Measurements from ENCODE around the gene FKBP1A. TPM values are rescaled to one million over a fixed set of nuclear protein-coding genes. Genes with fewer than 3 reads are reported as not detected.

Gene FKBP1A
- total and polyA plus RNA-seq, 12 donors: 51.7 to 917 (median 137) TPM

DNA sequence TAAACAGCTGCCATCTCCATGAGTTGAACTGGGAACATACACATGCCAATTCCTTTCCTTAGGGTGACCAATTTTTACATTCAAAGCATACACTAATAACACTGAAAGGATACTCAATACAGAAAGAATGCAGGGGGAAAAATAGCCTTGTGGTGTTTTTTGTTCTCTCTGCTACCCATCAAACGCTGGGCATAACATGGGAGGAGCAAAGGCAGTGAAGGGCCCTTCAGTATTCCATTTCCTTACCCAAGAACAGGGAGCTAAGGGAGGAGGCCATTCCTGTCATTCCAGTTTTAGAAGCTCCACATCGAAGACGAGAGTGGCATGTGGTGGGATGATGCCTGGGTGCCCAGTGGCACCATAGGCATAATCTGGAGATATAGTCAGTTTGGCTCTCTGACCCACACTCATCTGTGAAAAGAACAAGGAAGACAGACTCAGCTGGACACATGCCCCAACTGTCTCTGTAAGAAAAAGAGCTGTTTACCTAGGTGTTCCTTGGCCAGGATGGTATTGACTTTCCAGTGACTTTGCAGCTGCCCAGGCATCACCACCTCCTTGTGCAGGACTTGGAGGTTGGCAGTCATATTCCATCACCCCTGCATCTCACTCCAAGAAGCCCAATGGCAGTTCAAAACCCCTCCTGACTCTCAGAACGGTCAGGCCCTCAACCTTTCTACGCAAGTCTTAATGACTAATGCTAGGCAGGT lies 20.9 kb downstream of the FKBP1A start:
- H3K4me1 ChIP-seq (replicated peaks in 1 of 2): peaks cover 14 to 58% of the 10 kb centered on the region in 2 donors
- H3K9me3 ChIP-seq (replicated peaks in 1 of 3): no peaks in the 10 kb centered on the region
- peak overlapping the region in 2 of 5 donors; percentile 65 to 75 for H3K27ac ChIP-seq
- intact Hi-C loops (cut with DNase I): no loop called here
- 81 to 89% (median 86%) methylated on average over 5 of the region's 5 CpGs for WGBS, 4 donors
- no peak overlapping the region for H3K4me3 ChIP-seq
- no peaks in the 10 kb centered on the region for H3K27me3 ChIP-seq
- TF ChIP-seq POLR2A (IDR thresholded peaks at IDR 0.05): no peak
- TF ChIP-seq, protein P1, sequence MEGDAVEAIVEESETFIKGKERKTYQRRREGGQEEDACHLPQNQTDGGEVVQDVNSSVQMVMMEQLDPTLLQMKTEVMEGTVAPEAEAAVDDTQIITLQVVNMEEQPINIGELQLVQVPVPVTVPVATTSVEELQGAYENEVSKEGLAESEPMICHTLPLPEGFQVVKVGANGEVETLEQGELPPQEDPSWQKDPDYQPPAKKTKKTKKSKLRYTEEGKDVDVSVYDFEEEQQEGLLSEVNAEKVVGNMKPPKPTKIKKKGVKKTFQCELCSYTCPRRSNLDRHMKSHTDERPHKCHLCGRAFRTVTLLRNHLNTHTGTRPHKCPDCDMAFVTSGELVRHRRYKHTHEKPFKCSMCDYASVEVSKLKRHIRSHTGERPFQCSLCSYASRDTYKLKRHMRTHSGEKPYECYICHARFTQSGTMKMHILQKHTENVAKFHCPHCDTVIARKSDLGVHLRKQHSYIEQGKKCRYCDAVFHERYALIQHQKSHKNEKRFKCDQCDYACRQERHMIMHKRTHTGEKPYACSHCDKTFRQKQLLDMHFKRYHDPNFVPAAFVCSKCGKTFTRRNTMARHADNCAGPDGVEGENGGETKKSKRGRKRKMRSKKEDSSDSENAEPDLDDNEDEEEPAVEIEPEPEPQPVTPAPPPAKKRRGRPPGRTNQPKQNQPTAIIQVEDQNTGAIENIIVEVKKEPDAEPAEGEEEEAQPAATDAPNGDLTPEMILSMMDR (IDR thresholded peaks at IDR 0.05): no peak
- no peak for DNase-seq
- peaks cover 0 to 37% of the 10 kb centered on the region in 2 donors for H3K36me3 ChIP-seq (replicated peaks in 1 of 2)

DNA sequence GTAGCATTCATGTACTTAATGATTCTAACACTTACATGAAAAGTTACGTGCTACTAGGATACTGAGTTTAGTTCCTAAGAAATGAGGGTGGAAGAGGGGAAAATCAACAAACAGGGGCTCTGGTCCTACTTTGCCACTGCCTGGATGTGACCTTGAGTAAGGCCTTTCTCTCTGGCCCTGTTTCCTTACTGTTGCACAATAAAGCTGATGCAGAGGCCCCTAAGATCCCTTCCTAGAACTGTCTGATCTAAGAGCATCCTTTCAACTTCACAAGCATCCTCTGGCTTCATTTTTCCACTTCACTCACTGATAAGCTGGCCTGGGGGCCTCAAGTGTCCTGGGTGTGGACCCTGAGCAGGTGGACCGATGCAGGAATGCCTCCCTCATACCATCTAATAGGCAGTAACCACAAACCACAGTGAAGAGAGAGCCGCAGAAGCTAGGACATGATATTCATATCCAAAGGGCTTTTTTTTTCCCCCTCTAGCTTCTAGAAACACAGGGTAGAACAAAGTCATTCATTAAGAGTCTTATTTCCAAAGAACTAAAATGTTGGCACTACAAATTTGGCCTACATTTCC lies 21.6 kb downstream of the FKBP1A start:
- H3K4me3 ChIP-seq: no peak overlapping the region
- WGBS, 4 donors: 76 to 92% (median 79%) methylated on average over 3 of the region's 3 CpGs
- TF ChIP-seq, protein P1 (IDR thresholded peaks at IDR 0.05): no peak
- TF ChIP-seq POLR2A (IDR thresholded peaks at IDR 0.05): no peak
- intact Hi-C loops (cut with DNase I): no loop called here
- H3K27ac ChIP-seq: peak overlapping the region in 3 of 5 donors; percentile 62 to 75 (median 65)
- no peaks in the 10 kb centered on the region for H3K27me3 ChIP-seq
- no peaks in the 10 kb centered on the region for H3K9me3 ChIP-seq (replicated peaks in 1 of 3)
- DNase-seq: no peak
- H3K4me1 ChIP-seq (replicated peaks in 1 of 2): peaks cover 14 to 51% of the 10 kb centered on the region in 2 donors
- H3K36me3 ChIP-seq (replicated peaks in 1 of 2): peaks cover 0 to 37% of the 10 kb centered on the region in 2 donors

DNA sequence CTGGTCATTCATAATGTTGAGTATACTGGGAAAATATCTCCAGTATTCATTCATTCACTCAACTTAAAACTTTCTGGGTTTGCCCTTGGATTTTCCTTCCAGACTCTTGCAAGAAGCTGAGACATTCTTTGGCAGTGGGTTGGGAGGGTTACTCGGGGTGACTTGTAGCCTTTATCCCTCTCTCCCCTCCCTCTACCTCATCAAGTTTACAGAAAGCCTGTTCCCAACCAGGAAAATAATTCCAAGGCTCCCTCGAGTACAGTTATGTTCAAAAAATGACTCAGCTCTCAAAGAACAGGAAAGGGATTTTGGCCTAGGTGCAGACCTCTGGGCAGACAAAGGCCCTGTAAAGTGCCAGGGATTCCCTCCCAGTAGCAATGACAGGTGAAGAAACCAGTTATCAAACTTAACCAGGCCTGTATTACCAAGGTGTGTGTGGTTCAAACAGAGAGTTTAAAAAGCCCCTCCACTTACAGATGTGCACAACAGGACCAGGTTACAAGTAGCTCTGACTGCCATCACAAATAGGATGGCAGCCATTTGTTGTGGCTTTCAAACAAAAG lies 22.2 kb downstream of the FKBP1A start:
- Histone ChIP-seq H3K4me3 (no peak overlapping the region), H3K4me1 (replicated peaks in 1 of 2) (peaks cover 14 to 45% of the 10 kb centered on the region in 2 donors), H3K27me3 (no peaks in the 10 kb centered on the region), H3K27ac (peak overlapping the region in 3 of 5 donors; percentile 62 to 75 (median 65)), H3K36me3 (replicated peaks in 1 of 2) (peaks cover 0 to 37% of the 10 kb centered on the region in 2 donors), H3K9me3 (replicated peaks in 1 of 3) (no peaks in the 10 kb centered on the region)
- DNase-seq: no peak
- 25 to 35% (median 30%) methylated on average over 2 of the region's 2 CpGs for WGBS, 4 donors
- TF ChIP-seq POLR2A (IDR thresholded peaks at IDR 0.05): no peak
- intact Hi-C loops (cut with DNase I): no loop called here

DNA sequence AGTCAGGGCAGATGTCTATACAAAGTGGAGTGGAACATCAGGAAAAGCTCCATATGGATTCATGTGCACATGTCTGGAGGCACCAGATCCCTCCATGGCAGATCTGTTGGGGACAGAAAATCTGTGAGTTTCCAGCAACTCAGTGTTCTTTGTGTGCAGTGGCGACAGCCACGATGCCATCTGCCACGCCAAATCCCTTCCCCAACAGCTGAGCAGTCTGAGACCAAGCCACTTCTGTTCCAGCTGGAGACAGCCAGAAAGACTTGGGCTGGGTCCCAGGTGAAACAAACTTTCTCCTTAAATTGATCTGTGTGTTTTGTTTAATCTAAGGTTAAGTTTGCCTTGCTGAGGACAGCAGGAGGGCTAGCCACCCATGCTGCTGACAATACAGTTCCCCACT lies 22.9 kb downstream of the FKBP1A start:
- Histone ChIP-seq H3K4me3 (no peak overlapping the region), H3K36me3 (replicated peaks in 1 of 2) (peaks cover 0 to 37% of the 10 kb centered on the region in 2 donors), H3K9me3 (replicated peaks in 1 of 3) (no peaks in the 10 kb centered on the region), H3K27me3 (no peaks in the 10 kb centered on the region), H3K27ac (peak overlapping the region in 3 of 5 donors; percentile 22 to 75 (median 65)), H3K4me1 (replicated peaks in 1 of 2) (peaks cover 14 to 38% of the 10 kb centered on the region in 2 donors)
- WGBS, 4 donors: 92 to 95% (median 93%) methylated on average over 3 of the region's 3 CpGs
- DNase-seq: no peak
- intact Hi-C loops (cut with DNase I): no loop called here
- no peak for TF ChIP-seq POLR2A (IDR thresholded peaks at IDR 0.05)
- TF ChIP-seq, protein P1 (IDR thresholded peaks at IDR 0.05): no peak

Data from adrenal gland (tissue), 12 donors.